GM21619 (cell line): ENCODE data around the gene ZNF772.

Experiments used
- ATAC-seq: cut with Tn5 transposase; IDR thresholded peaks from one replicate; pipeline ENCODE4 v1.9.1; 2021; ENCODE audit not compliant: unreplicated experiment

The ZNF772 gene

DNA sequence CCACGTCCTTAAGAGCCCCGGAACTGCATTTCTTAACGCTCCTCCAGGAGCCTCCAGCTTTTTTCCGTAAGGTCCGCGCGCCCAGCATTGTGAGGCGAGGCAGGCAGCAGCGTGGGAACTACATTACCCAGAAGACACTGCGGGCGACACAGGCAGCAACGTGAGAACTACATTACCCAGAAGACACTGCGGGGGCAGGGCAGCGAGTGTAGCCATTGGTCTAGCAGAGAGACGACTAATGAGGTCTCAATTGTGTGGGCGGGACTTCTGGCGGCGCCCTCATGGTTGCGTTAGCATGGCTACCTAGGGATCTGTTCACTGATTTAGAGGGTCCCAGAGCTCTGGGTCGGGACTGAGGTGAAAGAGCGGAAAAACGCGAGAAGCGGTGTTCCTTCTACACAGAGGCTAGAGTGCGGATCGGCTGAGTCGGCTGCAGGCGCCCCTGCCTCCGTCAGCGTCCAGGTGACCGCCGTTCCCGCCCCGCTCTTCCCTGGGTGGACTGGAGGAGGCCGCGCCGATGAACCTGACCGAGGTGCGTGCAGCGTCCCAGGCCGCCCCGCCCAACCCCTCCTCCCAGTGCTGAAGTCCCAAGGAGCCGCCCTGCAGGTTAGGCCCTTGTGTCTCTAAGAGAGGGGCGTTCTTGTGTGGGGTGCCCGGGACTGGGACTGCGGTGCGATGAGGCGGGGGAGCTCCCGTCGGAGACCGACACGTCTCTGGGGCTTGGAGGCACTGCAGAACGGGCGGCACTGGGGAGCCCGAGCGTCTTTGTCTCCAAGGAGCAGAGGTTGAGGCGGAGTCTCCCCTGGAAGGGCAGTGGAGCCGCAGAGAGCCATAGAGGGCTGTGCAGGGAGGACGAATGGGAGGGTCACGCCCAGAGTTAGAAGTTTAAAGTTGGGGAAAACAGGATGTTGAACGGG lies 42.0 kb downstream of the ZNF772 start, which contains the start of gene ZNF749:
TSS of gene ZNF749 (plus strand) at position 264 of the 917 bp plus-strand sequence. CDS start at position 518, 254 bp downstream.
- peak; percentile 95 for ATAC-seq

DNA sequence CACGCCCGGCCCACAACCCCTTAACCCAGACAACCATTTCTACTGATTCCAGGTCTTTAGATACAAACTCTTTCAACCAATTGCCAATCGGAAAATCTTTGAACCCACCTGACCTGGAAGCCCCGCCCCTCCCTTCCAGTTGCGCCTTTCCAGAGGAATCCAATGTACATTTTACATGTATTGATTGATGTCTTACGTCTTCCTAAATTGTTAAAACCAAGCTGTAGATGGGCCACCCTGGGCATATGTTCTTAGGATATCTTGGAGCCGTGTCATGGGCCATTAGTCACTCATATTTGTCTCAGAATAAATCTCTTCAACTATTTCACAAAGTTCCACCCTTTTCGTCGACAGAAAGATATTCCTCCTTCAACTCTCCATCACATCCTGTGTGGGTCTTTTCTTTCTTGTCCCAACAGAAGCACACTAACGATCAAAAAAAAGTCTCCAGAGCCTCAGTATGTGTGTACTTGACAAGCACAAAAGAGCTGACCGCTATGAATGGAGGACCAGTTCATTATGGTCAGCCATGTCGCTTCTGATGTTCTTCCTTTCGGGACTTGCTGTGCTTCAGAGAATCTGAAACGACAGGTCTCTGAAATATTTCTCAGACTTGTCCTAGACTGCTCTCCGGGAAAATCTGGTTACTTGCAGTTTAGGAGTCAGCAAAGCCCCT lies 42.8 kb downstream of the ZNF772 start:
- peak; percentile 6 for ATAC-seq

DNA sequence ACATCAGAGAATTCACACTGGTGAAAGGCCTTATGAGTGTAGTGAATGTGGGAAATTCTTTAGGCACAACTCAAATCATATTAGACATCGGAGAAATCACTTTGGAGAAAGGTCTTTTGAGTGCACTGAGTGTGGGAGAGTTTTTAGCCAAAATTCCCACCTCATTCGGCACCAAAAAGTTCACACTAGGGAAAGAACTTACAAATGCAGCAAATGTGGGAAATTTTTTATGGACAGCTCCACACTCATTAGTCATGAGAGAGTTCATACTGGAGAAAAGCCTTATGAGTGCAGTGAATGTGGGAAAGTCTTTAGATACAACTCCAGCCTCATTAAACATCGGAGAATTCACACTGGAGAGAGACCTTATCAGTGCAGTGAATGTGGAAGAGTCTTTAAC lies 56.3 kb downstream of the ZNF772 start:
- ATAC-seq, result no peak

DNA sequence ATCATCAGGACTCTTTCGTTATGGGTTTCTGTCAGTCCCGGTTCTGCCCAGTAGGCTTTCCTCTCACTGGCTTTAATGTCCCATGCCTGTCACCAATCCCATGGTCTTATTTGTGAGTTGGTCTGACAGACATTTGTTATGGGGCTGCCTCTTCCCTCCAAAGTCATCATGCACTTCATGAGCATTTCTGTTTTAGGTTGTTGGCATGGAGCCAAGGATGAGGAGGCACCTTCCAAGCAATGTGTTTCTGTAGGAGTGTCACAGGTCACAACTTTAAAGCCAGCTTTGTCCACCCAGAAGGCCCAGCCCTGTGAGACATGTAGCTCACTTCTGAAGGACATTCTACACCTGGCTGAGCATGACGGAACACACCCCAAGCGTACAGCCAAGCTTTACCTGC lies 57.9 kb downstream of the ZNF772 start:
- no peak for ATAC-seq
